NCI-H1694 (cell line): ENCODE data around the gene ACADS.

Source experiments
- DNase-seq: peaks from one replicate; lab custom pipeline; 2025; lab: John Stamatoyannopoulos, UW

ACADS gene, protein sequence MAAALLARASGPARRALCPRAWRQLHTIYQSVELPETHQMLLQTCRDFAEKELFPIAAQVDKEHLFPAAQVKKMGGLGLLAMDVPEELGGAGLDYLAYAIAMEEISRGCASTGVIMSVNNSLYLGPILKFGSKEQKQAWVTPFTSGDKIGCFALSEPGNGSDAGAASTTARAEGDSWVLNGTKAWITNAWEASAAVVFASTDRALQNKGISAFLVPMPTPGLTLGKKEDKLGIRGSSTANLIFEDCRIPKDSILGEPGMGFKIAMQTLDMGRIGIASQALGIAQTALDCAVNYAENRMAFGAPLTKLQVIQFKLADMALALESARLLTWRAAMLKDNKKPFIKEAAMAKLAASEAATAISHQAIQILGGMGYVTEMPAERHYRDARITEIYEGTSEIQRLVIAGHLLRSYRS

DNA sequence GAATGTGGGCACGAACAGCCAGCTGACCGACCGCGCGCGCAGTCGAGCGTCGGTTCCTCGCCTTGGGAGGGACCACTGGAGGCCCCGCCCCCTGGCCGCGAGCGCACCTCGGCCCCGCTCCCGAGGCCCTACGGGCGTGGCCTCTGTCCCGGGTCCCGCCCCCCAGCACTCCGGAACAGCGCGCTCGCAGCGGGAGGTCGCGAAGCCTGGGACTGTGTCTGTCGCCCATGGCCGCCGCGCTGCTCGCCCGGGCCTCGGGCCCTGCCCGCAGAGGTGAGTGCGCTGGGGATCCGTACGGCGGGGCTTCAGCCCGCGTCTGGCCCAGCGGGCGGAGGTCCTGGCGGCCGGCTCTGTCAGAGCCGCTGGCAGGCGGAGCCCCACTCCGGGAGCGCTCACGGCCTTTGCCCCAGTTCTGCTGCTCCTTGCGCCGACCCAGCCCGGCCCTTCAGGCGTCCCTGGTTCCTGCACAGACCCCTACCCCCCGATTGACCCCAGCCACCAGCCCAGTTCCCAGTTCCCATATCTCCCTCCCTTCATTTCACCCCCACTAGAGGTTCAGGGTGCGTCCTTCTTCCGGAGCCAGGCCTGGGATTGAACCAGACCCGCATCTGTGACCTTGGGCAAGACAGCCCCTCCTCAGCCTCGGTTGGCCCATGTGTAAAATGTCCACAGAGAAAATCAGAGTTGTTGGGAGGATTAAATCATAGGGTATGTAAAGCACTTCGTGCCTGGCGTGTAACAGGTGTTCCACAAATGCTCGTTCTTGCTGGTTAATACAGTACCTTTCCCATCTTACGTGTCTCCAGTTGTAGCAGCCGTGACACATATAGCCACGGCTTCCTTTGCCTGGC, at the start of gene ACADS:
Gene ACADS, plus strand, starts transcription at position 168 of the 851 bp plus-strand sequence. Its CDS starts 60 bp downstream, at position 228.
- DNase-seq: peak; percentile 51

DNA sequence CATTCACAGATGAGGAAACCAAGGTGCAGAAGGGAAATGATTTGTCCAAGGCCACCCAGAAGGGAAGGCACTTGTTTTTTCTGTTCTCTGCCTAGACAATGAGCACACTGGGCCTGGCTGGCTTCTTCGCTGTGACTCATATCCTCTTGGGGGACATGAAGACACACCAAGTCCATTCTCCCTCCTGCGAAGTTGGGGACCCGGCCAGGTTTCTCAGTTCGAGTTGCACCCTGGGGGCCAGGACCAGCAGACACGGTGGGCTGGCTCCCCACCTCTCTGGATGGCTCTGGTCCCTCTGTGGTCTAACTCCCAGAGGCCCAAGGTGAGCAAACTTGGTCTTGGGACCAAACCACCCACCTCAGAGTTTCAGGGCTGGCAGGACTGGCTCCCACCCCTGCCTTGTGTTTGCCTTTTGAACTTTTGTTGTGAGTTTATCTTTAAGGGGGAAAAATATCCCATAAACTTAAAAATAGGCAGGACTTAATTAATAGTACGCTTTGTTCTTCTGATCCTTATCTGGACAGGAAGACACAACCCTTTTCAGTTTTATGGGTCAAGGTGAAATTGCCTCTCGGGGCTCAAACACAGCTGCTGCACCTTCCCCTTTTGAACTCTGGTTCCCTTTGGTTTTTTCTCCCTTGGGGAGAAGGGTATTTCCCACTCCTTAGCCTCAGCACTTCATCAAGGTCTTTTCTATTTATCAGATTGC, 47.7 kb upstream of the ACADS start:
- no peak for DNase-seq

DNA sequence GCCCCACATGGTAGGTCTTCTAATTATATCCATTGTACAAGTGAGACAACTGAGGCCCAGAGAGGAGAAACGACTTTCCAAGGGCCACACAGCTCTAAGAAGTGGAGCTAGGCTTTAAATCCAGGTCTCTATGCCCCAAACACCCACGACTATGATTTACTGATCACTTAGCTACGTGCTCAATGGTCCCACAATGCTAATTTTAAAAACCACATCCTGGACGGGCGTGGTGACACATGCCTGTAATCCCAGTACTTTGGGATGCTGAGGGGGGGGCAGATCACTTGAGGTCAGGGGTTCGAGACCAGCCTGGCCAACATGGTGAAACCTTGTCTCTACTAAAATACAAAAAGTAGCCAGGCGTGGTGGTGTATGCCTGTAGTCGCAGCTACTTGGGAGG, 47.1 kb upstream of the ACADS start:
- DNase-seq: no peak

DNA sequence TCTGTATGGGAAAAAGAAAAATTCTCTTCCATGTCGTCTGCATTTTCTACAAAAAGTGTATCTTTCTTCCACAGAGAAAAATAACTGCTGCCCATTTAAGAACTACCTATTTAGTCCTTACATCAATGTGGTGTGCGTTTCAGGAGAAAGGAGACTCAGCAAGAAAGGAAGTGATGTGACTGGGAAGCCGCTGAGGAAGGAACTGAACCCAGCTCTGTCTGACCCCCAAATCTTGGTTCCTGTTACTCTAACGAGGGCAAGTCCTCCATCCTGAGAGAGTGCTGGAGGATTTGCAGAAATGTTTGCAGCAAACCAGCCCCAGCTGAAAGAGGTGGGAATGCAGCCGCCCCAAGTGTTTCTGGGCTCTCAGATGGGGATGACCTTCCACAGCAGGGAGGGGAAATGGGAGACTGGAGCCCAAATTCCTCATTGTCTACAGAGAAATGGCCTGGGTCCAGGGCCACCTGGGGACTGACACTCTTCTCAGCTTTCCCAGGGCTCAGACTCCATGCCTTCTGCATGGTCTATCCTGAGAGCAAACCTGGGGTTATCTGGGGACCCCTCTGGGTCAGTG, 45.4 kb upstream of the ACADS start:
- DNase-seq: no peak

DNA sequence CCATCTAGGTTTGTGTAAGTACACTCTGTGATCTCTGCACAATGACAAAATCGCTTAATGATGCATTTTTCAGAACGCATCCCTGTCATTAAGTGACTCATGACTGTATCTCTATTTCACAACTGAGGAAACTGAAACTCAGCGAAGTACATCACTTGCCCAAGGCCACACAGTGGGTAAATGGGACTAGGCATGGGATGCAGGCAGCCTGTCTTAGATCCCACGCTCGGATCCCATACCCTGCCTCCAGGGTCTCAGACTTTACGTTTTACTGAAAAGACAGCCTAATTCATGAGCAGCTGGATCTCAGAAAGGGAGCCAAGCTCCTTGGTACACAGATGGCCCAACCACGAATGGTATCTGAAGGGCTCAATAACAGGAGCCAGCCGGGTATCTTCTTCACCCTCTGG, 41.1 kb upstream of the ACADS start:
- DNase-seq: no peak

DNA sequence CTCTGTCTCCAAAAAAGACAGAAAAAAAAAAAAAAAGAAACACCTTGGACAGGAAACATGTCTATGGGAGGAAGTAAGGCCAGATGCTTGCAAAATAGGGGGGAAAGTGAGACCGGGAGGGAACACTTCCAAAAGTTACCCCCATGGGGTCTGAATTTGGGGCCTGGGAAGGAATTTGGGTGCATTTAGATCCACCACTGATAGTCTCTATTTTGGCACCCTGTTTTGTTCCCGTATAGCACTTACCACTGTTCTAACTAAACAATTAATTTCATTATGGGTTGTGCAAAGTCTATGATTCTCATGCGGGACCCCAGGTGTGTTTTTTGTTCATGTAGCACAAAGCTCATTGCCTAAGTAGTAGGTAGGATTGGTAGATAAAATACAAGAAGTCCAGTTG, 40.1 kb upstream of the ACADS start:
- no peak for DNase-seq

DNA sequence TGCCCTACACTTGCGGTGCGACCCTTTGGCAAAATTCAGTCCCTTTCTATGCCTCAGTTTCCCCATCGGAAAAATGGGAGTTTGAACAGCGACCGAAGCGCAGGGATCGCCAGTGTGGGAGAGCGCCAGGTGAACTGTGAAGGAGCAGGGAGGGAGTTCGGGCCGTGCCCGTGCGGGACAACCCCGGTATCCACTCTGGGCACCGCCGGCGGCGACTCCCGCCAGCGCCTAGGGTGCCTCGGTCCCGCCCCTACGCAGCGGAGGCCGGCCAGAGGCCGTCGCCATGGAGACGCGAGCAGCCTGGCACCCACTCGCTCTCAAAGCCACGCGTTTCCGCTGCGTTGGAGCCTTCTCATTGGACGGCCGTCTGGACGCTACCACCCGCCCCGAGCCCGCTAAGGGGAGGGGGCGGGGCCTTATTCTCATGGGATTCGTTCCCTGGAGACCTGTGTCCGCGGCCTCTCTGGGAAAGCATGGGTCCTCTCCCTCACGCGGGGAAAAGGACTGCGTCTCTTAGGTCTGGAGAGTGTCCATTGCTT, 39.4 kb upstream of the ACADS start:
- DNase-seq: peak; percentile 81

DNA sequence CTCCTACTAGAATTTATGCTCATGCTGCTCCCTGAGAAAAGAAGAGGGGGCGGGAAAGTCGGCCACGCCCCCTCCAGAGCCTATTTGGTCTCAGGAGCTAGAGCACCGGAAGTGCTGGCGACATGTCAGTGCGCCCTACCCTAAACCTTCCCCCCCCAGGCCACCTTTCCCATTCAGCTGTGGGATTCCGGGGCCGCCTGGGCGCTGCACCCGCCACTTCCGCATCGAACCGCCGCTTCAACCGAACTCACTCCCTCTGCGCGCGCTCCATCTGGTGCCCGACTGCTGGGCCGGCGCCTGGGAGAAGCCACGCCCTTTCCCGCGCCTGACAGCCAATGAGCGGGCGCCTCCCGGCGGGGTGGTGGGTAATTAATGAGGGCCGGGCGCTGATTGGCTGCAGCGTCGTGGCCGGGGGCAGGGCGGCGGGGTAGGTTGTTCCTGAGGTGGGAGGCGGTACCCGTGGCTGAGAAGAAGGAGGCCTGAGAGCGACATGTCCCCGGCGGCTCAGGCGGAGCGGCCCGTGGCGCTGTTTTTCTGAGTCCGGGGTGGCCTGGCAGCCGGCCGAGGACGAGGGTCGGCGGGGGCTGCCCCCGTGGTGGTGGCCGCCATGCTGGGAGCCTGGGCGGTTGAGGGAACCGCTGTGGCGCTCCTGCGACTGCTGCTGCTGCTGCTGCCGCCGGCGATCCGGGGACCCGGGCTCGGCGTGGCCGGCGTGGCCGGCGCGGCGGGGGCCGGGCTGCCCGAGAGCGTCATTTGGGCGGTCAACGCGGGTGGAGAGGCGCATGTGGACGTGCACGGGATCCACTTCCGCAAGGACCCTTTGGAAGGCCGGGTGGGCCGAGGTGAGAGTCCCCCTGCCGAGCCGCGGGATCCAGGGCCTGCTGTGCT, 38.7 kb upstream of the ACADS start, which contains the start of gene MLEC:
Gene MLEC, plus strand, starts transcription at position 460 of the 888 bp plus-strand sequence. Its CDS starts 148 bp downstream, at position 608.
- DNase-seq: peak; percentile 97

DNA sequence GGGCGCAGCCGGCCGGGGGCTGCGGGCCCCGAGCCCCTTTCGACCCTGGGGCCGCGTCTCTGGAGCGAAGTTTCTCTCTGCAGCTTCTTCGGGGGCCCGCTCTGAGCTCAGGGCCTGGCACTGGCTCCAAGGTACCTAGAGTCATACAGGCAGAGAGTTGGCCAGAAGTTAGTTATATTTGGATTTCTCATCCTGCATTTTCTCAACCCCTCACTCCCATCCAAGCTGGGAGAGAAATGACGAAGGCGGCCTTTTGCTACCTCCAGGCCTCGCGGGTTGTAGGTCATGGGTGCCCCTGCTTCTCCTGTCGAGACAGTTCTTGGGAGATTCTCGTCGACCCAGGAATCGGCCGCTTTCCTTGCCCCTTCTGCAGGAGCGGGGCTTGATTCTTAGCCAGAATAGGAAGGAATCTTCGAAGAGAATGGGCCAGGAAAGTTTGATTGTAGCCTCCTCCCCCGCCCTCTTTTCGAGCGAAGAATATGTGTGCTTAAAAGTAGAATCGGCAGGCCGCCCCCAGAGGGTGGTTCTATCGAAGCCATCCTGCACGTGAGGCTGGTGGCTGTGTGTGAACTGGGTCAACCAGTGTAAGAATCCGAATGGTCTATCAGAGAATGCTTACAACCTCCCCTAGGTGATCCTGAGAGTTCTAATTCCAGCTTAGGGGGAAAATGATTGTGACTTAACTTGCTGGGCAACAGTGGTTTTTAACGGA, 37.9 kb upstream of the ACADS start:
- no peak for DNase-seq

DNA sequence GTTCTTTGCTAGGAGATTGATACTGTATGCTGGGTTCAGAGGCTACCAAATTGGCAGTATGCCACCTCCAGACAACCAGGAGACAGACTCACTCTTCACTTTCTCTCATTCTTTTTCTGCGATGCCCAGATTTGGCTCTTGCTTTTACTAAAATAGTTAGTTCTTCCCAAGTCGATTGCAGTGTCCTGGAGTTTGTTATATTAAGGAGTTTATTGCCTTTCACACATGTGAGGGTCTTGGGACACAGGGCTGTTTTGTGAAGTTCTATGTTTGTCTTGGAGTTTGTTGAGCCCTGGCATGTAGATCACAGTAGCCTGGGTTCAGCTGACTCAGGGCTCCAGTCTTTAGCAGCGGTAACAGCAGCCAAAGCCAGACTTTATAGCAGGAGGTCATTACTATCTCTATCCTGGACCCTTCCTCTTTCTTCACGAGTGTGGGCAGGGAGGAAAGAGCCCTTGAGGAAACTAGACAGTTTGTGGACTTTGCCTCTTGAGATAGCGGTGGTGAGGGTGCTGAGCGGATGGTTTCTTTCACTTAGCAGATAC, 37.0 kb upstream of the ACADS start:
- DNase-seq: no peak

DNA sequence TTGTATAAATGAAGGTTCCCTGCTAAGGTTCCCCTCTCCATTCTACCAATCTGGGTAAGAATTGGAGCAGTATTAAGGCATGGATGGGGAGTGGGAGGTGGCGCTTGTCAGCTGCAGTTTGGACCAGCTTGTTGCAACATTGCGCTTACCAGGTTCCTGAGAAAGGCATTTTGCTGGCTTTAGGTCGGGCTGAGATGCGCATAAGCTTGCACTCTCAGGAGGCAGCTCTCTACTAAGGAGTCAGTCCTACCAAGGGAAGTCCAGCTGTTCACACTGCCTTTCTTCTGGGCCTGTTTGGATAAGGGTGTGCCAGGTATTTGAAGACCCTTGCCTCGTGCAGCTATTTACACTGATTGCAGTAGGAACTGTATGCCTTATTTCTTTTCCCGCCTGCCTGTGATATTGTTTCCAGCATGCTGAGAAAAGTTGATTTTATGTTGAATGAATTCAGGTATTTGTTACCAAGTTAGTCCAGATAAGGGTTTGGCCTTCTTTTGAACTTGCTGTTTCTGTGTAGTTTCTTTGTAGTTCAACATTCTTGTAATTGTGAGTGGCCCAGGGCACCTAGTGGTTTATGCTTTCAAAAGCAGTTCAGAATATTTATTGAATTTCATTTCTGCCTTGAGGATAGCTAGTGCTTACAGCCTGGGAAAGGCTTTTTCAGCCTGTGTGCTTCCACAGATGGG, 36.1 kb upstream of the ACADS start:
- no peak for DNase-seq

DNA sequence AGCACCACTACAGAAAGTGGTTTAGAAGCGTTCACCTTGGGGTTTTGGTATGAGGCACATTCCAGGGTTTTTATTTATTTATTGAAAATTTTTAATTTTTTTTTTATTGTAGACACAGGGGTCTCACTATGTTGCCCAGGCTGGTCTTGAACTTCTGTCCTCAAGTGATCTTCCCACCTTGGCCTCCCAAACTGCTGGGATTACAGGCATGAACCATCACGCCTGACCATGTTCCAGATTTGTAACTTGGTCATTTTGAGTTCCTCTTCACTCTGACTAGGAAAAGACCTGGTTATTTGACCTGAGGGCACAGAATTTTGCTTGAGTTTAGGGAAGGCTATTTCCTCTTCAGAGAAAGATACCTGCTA, 35.6 kb upstream of the ACADS start:
- no peak for DNase-seq

DNA sequence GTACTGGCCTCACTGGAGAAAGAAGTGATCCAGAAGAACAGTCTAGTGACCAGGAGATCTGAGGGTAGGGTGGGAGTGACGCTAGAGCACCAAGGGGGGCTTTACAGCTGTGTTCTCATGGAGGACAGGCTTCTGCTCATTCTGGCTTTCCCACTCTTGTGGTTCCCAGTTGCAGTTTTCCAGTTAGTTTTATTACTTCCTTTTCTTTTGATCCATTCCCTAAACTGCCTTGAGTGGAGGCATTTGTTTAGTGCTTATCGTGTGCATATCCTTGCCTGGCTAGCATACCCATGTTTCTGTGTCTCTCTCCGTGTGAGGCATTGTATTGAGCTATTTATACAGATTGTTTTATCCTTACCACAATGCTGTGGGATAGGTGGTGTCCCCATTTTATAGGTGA, 34.6 kb upstream of the ACADS start:
- no peak for DNase-seq

DNA sequence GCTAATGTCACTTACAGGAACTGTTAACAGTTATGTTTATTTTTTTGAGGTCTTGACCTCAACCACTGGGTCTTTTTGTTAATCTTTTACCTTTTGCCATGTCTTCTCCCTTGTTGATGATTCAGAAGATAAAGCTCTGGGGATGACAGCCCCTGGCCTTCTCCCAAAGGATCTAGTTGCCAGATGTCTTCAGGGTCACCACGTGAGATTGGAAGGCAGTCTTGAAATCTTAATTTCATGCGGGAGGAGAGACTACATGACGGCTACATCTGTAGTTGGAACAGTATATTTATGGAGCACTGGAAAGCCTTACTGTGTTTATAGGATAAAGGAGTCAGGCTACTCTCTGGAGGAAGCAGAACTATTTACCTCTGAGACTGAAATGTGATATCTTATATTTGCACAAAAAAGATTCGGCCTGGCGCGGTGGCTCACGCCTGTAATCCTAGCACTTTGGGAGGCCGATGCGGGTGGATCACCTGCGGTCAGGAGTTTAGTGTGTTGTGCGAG, 33.0 kb upstream of the ACADS start:
- DNase-seq: no peak

DNA sequence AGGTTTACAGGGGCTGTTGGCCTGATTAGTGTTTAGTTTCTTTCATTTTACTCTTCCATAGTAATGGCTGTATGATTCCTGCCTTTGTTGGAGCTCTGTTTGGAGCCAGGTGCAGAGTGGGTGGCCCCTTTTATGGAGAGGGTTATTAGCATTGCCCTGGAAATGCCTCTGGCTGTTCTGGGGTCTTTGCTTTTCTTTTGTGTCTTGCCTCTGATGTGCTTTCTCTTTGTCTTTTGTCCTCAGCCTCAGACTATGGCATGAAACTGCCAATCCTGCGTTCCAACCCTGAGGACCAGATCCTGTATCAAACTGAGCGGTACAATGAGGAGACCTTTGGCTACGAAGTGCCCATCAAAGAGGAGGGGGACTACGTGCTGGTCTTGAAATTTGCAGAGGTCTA, 31.8 kb upstream of the ACADS start:
- no peak for DNase-seq

DNA sequence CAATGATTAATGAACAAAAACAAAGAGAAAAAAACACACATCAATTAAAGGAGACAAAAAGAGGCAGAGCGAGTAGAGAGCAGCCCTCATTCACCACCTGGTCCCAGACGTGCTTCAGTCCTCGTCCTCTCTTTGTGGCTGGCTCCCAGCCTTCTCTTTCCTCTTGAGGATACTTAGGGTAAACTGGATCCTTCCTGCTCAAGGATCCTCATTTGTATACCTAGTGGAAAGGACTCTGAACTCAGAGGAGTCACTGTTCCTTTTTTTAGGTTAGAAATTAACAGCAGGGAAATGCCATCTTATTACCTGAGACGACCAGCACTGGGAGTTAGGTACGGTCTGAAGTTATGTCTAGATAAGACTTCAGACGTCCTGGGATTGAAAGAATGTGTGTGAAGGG, 29.0 kb upstream of the ACADS start:
- no peak for DNase-seq

DNA sequence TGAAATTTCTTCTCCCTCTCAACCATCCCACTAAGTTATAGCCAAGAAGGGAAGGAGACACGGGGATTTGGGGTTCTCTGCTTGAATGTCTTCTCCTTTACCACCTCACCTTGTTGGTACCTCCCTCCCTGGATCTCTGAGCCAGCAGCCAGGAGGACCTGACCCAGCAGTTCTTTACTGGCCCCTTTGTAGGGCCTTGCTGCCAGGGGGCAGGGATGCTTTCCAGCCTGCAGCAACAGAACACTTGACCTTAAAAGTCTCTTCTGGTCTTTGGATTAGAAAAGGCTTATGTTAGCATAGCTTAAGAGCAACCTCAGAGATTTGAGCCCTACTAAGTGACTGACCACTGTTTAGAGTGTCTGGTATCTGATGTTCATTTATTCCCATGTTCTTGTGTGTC, 28.3 kb upstream of the ACADS start:
- DNase-seq: no peak

DNA sequence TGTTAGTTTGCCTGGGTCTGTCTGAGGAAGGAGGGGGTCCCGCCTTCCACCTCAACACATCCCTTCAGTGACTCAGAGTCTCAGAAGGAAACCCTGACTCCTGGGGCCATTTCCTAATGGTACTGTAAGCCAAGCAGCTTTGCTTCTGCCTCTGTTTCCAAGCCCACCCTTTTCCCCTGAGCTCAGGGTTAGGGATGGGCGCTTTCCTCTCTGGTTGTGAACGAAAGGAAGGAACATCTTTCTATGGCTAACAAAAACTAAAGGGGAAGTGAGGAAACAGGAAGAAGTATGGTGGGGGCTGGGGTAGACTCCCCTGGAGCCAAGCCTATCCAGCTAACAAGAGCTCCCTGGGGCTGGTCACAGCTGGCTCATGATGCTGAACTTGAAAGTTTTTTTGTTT, 27.0 kb upstream of the ACADS start:
- DNase-seq: no peak

DNA sequence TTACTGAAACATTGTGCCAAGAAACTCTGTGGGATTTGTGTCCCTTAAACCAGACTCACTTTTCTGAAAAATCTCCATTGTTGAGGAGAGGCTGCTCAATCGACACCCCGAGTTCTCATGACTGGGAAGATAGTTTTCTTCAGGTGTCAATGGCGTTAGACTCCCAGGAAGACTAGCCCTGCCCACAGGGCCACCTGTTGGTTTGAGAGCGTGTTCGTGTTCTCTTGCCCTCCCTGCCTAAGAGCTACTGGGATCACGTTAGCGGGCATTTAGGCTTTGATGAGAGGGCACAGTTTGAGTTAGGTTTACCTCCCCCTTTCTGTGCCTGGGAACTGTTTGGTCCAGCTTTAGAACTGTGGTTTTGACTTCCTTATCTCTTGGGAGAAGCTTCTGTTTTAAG, 26.1 kb upstream of the ACADS start:
- DNase-seq: no peak
